Inferior parietal cortex (tissue), 1 donor: ENCODE data around the gene KCNH3.

Source experiments
- DNase-seq: peaks from one replicate; pipeline ENCODE4 v3.0.0-alpha.2; 2016; ENCODE audit errors: extremely low spot score

Gene KCNH3

GRCh38 chr12:49563951-49564685 lies 25.3 kb downstream of the KCNH3 start:
- DNase-seq, result no peak

DNA sequence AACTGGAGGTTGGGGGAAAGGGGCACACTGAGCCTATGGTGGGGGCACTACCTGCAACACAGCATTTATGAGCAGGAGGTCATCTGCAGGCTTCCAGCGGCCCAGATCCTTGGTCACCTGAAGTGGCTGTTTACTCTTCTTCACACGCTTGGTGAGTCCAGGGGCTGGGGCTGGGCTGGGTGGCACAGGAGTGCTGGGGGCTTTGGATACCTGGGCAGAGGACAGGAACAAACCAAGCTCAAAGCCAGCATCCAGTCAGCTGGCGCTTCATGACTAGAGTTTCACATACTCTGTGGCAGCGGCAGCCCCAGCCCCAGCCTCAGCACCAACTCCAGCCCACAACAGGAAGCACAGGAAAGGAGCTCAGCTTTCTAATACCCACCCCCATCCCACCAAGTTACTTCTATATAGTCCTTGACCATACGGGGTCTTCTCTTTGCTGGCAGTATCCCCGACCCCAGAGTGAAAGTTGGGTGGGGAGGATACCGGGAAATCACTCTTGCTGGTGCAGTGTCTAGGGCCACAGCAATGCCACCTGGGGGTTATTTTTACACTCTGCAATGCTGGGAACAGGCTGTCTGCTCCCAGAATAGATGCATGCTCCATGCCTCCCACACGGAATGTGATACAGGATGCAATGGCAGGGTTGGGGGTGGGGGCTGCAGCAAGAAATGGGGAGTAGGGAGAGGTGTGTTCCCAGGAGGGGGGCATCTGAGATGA lies 26.0 kb downstream of the KCNH3 start:
- DNase-seq, result no peak

DNA sequence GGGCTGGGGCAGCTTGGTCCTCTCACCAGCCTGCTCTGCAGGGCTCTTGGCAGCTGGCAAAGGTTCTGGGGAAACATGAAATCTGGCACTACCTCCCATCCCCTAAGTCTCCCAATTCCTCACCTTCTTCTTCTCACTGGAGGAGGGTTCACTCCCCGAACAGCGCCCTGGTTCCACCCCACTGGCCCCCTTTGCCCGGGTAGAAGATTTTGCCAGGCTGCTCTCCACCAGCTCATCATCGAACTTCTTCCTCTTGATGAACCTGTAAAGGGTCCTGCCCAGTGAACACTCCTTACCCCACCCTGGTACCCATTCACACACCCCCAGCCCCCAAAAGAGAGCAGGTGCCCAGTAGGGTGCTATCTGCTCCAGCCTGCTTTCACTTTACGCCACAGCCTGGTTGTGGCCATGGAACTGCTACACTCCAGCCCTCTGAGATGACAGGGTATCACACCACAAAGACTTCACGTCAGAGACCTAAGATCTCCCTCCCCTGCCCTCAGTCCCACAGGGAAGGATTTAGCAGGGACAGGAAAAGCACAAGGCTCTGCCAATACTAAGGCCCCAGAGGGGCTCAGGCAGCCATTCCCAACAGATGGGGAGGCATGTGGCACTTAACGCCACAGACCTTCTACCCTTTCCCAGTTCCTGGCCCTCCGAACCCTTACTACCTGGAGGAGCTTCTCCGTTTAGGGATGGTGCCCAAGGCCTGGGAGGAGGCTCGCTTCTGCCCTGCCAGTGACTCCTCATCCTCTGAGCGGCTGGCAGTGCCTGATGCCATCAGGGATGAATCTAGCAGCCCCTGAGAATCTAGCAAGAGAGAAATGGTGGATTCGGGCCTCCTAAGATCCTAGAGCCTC lies 26.8 kb downstream of the KCNH3 start:
- DNase-seq, result no peak

GRCh38 chr12:49566361-49566760 lies 27.5 kb downstream of the KCNH3 start:
- DNase-seq, result no peak

GRCh38 chr12:49567302-49567610 lies 28.4 kb downstream of the KCNH3 start:
- no peak for DNase-seq

- DNase-seq, result peak; percentile 97
Measured at GRCh38 chr12:49567611-49568441, 29.0 kb downstream of the KCNH3 start, which contains the start of gene MCRS1. TSS of gene MCRS1 (minus strand) at chr12:49568142. CDS start at chr12:49566731, 1,411 bp downstream.

DNA sequence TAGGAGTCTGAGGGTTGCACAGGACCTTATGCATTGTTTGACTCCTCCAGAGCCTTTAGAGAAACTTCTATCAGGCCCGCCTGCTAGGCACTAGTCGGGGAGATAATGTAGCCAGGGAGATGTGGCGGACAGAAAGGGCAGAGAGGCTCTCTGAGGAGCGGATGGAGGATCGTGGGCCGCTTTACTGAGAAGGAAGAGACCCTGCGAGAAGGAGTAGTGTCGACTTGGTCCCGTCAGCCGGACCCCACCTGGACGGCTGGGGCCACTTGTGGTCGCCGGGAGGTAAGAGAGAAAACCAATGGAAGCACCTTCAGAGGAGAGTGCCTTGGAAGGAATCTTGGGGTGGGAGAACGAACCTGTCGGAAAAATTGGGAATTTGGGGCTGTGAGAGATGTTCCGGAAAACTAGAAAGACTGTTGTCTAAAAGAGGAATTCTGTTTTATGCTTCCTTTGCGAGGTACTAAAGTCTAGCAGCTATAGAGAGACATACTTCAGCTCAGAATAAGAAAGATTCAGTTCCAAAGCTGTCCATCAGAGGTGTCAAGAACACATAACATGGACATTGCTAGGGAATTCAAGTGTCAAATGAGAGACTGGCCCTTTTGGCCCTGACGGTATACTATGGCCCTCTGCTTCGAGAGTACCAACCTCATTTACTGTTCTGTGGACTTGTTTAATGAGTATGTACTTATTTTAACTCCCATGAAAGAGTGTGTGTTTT lies 29.8 kb downstream of the KCNH3 start:
- no peak for DNase-seq

GRCh38 chr12:49577589-49578315 lies 38.9 kb downstream of the KCNH3 start:
- DNase-seq, result no peak

DNA sequence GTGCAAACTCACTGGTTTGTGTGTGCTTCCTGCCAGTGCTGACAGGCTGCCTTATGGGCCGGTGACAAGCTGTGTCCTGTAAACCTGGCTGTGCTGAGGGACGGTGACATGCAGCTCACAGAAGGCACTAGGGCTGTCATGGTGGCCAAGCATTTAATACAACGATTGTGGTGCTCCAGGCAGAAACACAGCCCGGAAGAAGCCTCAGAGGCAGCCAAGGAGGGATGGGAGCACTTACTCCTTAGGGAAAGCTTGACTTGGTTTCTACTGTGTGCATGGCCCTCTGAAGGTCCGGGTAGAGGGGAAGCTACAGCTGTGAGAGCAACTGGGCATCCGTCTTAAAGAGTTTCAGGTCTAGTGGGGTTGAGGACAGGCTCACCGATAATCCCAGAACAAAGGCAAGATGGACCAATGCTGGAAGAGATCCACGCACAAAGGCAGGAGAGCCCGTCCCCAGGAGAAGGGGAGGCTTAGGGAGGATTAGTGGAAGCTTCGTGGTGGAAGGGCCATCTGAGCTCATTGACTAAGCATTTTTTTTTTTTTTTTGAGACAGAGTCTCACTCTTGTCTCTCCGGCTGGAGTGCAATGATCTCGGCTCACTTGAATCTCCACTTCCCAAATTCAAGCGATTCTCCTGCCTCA lies 39.8 kb downstream of the KCNH3 start:
- DNase-seq, result no peak

DNA sequence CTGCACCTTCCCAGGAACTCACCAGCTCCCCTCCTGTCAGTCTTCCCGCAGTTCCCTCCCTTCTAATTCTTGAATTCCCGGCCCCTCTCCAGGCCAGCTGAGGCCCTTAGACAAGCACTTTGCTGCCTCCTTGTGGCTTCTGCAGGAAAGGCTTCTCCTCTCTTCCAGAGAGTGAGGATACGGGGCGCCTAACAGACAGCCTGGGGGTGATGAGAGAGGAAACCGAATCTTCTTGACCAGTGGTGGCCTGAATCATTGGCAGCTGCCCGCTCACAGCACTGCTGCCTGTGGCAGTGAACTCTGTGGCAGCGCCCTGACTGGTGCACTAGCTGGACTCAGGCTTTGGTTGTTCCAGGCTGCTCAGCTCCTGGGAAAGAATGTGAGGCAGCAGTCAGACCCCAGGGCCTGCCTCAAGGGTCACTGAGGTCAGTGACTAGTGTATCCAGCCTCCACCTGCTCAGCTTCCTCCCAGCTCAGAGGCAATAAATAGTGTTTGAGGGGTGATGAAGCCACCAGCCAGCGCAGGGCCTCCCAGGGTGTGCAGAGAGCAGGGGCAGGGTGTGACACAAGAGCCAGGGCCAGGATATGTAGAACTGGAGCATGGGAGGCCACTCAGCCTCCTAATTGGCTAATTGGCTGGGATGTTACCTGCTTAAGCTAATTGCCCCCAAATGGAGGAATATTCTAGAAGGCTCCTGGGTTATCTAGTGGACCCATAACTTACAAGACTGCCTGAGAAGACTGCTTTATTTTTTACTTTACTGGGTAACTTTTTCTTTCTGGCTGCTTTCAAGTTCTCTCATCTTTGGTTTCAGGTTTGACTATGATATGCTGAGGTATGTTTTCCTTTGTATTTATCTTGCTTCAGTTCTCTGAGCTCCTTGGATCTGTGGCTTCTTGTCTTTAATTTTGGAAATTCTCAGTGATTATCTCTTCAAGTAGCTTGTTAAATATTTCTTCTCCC lies 42.0 kb downstream of the KCNH3 start:
- DNase-seq, result peak; percentile 91

- DNase-seq, result no peak
Measured at GRCh38 chr12:49582201-49582600, 43.4 kb downstream of the KCNH3 start.

DNA sequence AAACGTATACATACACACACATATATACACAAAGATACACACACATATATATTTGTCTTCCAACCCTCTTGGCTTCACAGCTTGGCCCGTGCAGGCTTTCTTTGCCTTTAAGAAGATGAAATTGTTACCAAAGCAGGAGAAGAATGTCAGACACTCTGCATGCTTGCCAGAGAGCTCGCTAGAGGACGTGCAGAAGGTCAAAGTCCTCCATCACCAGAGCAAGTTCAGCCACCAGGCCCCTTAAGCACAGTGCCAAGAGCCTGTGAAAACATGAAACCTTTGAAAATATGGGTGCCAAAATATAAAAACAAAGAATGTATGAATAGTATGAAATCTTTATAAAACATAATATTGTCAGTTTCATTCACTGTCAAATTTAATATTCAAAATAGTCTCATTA lies 44.0 kb downstream of the KCNH3 start:
- DNase-seq, result no peak

- no peak for DNase-seq
Measured at GRCh38 chr12:49583366-49584094, 44.7 kb downstream of the KCNH3 start.

DNA sequence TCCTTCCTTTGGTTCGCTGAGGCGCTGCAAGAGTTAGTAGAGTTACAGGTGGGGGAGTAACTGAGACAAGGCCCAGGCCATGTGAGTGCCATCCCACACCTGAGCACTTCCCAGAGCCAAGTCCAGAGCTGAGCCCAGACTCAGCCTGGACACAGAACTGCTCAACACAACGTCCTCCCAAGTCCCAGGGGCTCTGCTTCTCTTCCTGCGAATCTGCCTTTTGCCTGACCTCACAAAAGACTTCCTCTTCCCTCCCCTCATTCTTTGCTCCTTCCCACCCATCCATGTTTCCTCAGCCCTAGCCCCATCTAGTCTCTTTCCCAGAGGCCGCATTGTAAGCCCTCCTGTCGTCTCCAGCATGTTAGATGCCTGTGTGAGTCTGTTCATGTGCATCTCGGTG lies 45.8 kb downstream of the KCNH3 start:
- no peak for DNase-seq

DNA sequence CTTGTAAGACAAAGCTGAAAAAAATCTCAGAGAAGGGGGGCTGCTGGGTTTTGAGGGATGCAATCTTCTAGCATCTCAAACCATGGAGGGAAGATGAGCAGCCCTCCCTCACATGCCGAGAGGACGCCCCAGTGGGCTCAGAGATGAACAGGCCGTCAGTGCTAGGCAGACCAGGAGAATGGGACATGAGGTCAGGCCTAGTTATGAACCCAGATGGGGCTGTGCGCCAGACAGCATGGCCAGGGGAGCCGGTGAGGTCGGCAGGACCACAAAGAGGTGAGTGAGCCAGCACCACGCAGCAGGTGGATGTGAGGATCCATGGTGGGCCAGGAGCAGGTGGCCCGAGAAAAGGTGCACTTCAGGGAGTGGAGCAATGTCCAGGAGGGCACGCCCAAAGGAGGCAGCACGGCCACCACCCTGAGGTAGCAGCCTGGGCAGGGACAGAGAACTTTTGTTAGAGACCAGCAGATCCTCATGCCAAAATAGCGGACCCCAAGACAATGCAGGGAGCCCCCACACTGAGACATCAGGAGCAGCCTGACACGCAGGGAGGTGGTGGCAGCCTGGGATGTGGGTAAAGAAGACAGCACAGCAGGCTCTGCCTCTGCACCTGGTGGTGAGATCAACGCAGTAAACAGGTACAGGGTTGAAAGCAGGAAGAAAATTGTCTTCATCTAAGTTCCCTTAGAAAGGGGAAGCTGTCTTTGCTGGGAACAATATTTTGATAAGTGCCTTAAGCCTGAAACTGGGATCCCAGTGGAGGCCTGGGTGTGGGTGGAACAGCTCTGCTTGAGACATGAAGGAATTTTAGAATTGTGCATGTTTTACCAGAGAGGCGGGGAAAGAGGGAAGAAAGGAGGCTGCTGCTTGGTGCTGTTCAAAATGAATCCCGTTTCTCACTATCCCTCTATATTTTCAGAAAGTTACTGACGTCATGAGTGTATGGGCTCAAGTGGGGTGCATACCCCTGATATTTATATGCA lies 46.9 kb downstream of the KCNH3 start:
- DNase-seq, result no peak

- no peak for DNase-seq
Measured at GRCh38 chr12:49587174-49587908, 48.5 kb downstream of the KCNH3 start.
